Activated CD8-positive, alpha-beta memory T cell treated with anti-CD3 and anti-CD28 coated beads for 48 hours (primary cell): ENCODE data around the gene CRX.
"Not testable (repeated sequence)": the region's sequence is repeated elsewhere in the genome, so short reads cannot be mapped to it uniquely, and the experiment has no call there.

Experiments
- DNase-seq, 3 experiments: peaks; one replicate each; pipeline ENCODE4 v3.0.0-alpha.2; 2020; ENCODE audit warnings: low read depth in 2 of 3, low spot score in 2 of 3

CRX gene

DNA sequence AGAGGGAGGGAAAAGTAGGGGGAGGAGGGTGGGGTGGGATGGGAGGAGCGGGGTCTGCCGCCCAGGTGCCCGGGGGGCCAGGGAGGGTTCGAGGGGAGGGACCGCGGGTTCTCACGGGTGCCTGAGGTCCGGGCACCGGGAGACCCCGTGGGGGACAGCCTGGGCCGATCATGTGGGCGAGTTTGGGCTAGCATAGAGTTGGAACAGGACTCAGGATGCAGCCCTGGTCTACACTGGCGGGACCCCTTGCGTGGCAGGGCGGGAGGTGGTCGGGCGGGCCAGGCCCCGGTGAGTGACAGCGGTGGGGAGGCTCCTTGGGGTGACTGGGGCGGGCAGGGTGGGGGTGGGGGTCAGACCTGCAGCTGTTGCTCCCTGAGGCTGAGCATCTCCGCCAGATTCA lies 18.6 kb upstream of the CRX start:
- not testable (repeated sequence) for DNase-seq

DNA sequence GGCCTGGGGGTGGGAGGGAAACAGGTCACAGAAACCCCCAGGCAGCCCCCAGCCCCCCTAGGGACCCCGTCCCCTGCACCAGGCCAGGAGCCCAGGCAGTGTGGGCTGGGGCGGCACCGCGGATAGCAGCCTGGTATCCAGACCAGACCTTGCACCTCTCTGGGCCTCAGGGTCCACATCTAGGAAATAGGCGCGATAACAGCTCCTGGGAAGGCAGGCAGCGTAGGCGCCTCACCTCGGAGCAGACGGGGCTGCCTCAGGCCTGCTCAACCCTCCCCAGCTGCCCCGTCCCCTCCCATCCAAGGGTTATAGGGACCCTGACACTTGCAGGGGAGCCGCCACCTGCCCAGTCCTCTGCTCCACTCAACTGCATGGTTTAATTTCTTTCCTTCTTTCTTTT lies 18.1 kb upstream of the CRX start:
- DNase-seq = not testable (repeated sequence)

DNA sequence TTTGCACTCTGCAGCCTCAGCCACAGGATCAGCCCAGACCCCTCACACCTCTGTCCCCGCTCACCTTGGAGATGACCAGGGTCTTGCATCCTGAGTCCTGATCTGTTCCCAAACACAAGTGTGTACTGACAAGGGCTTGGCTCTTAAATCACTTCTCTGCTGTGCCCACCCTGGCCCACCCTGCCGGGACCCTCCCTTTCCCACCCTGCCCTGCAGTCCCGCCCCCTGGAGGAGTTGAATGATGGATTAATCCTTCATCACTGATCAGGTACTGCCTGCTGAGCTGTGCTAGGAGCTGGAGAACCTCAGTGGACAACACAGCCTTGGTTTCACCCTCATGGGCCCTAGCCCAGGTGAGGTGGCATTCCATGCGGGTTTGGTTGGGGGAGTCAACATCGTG lies 17.3 kb upstream of the CRX start, which contains the start of gene TPRX1:
TPRX1 (minus strand) TSS at position 101 of the 400 bp plus-strand sequence; CDS start at position 89, 12 bp downstream.
- not testable (repeated sequence) for DNase-seq

DNA sequence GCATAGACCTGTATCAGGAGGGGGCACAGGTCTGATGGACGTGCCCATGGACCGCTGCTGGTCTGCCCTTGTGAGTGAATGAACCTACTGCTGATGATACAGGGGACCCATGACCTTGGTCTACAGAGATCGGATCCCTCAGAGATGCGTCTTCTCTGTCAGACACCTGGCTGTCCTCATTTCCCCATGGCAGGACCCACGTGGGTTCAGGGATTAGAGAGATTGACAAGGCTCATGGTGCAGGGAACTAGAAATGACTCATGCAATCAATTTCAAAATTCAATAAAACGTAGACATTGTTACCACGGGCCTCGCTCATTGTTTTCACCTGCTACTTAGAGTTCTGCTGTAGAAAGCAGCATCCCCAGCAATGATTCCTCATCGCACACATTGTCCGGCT lies 16.4 kb upstream of the CRX start:
- DNase-seq = no peak

DNA sequence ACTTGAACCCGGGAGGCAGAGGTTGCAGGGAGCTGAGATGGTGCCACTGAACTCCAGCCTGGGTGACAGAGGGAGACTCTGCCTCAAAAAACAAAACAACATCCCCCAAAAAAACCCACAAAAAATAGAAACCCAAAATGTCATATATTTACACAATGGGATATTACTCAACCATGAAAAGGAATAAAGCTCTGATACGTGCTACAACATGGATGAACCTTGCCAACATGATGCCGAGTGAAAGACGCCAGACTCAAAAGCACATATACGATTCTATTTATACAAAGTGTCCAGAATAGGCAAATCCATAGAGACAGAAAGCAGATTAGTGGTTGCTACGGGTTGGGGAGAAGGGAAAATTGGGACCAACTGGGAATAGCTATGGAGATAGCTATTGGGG lies 15.3 kb upstream of the CRX start:
- no peak for DNase-seq

DNA sequence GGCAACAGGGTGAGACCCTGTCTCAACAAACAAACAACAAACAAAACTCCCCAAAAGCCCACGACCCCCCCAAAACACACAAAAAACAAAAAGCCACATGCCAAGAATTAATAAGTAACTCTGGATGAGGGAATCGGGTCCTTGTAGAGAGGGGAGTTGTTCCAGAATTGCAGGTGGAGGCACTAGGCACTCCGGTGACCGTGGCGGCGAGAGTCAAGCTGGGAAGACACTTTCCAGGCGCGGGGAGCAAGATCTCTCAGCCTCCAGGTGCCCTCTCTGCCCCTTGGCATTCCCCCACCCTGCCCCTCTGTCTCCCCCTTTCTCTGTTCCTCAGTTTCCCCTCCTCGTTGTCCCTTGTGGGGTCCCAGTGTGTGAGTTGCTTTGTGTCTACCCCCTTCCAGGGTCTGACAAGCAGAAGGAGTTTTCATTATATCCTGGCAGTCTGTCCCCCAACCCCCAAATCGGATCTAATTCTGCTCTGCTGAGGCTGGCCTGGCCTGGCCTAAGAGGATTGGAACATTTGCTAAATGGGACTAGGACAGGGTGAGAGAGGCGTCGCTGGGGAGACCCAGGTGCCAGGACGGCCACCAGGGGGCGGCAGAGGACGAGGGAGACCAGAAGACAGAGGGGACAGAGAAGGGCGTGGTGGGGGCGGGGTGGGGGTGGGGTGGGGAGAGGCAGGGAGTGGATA lies 8.3 kb upstream of the CRX start:
- DNase-seq = peak; percentile 46 to 91 (median 87)

DNA sequence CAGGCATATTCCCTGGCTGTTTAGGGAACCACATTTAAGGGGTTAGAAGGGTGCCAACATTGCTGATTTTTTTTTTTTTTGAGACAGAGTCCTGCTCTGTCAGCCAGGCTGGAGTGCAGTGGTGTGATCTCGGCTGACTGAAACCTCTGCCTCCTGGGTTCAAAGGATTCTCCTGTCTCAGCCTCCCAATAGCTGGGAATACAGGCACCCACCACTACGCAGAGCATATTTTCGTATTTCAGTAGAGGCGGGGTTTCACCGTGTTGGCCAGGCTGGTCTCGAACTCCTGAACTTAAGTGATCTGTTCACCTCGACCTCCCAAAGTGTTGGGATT lies 7.8 kb upstream of the CRX start:
- DNase-seq = no peak

DNA sequence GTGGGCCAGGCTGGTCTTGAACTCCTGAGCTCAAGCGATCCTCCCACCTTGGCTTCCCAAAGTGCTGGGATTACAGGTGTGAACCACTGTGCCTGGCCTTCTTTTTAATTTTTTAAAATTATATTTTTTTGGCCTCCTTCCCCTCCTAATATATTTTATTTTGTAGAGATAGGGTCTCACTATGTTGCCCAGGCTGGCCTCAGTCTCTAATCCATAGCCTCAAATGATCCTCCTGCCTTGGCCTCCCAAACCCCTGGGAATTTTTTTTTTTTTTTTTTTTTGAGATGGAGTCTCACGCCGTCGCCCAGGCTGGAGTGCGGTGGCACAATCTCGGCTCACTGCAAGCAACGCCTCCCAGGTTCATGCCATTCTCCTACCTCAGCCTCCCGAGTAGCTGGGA lies 5.5 kb upstream of the CRX start:
- DNase-seq = not testable (repeated sequence)

DNA sequence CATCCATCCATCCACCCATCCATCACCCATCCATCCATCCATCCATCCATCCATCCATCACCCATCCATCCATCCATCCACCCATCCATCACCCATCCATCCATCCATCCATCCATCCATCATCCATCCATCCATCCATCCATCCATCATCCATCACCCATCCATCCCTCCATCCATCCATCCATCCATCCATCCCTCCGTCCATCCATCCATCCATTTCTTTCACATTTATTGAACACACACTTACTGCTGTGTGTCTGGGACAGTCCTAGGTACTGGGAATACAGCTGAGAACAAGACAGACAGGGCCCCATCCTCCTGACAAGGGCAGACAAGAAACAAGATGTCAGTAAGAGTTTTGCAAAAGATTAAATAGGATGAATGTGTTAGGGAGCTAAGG lies 3.5 kb upstream of the CRX start:
- DNase-seq = not testable (repeated sequence)

DNA sequence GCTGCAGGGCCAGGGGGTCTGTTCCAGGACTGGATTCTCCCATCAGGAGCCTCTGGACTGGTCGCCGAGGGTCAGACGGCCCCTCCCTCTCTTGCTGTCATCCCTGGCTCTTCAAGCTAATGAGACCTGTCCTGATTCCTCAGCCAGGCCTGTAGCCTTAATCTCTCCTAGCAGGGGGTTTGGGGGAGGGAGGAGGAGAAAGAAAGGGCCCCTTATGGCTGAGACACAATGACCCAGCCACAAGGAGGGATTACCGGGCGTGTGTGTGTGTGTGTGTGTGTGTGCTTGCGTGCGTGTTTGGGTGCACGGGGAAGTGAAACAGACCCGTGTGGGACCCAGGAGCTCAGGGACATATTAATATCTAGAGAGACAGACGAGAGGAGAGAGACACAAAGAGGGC lies 1.9 kb upstream of the CRX start:
- DNase-seq = no peak

DNA sequence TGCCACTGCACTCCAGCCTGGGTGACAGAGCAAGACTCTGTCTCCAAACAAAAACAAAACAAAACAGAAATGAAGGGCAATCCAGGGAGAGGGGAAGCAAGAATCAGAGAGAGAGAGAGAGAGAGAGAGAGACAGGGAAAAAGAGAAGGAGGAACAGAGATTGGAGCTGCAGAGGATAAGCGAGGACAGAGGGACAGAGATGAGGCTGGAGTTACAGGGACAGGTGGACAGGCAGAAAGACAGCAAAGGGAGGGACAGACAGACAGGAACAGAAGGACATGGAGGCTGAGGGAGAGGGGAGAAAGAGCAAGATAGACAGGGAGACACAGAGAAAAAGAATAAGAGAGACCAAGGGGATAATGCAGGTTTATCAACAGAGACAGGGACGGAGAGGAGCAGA lies 1.3 kb upstream of the CRX start:
- no peak for DNase-seq

DNA sequence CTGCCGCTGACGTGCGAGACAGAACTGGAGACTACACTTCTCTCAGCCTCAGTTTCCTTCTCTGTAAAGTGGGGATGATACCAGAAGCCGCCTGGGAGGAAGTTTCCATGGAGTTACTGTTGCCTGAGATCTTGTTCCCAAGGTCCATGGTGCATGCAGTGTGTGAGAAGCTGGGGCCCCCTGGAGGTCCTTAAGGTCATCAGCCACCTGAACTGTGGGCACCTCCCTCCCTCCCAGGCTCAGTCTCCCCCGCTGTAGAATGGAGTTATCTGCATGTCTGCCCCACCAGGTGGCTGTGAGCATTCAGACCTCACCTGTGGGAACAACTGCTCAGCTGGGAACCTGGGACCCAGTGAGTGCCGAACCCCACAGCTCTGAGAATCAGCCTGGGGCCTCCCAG lies 2.7 kb downstream of the CRX start:
- DNase-seq = no peak

DNA sequence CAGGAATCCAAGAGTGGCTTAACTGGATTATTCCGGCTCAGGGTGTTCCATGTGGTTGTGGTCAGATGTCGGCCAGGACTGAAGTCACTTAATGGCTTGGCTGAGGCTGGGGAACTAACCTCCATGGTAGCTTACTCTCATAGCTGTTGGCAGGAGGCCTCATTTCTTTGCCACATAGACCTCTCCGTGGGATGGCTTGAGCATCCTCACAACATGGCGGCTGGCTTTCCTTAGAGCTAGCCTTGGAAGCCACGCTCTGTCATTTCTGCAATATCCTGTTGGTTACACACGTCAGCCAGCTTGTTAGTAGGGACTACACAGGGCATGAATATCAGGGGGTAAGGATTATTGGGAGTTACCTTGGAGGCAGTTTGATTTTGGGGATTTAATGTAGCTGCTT lies 5.1 kb downstream of the CRX start:
- DNase-seq = no peak

DNA sequence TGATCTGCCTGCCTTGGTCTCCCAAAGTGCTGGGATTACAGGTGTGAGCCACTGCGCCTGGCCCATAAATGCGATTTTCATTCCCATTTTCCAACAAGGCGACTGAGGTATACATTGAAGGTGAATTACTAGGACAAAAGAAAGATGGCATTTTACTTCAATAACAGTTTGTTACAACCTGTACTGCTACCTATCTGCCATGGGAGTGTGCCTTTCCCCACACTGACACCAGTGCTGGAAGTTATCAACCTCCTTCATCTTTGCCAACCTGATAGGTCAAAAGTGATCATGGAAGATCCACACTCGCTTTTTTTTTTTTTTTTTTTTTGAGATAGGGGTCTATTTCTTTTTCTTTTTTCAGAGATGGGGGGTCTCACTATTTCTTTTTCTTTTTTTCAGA lies 11.0 kb downstream of the CRX start:
- DNase-seq = no peak

DNA sequence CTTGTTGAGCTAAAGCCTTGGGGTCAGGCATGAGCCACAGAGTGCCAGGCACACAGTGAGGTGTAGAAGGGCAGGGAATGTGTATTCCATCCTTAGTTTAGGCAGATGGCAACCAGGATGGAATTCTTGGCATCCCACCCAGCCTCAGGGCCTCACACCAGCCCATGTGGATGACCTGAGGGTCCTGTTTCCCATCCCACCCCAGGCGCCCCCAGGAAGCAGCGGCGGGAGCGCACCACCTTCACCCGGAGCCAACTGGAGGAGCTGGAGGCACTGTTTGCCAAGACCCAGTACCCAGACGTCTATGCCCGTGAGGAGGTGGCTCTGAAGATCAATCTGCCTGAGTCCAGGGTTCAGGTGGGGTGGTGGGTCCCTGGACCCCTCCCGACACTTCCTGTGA lies 14.3 kb downstream of the CRX start:
- no peak for DNase-seq

DNA sequence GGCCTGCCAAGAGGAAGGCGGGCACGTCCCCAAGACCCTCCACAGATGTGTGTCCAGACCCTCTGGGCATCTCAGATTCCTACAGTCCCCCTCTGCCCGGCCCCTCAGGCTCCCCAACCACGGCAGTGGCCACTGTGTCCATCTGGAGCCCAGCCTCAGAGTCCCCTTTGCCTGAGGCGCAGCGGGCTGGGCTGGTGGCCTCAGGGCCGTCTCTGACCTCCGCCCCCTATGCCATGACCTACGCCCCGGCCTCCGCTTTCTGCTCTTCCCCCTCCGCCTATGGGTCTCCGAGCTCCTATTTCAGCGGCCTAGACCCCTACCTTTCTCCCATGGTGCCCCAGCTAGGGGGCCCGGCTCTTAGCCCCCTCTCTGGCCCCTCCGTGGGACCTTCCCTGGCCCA lies 17.7 kb downstream of the CRX start:
- DNase-seq = no peak

DNA sequence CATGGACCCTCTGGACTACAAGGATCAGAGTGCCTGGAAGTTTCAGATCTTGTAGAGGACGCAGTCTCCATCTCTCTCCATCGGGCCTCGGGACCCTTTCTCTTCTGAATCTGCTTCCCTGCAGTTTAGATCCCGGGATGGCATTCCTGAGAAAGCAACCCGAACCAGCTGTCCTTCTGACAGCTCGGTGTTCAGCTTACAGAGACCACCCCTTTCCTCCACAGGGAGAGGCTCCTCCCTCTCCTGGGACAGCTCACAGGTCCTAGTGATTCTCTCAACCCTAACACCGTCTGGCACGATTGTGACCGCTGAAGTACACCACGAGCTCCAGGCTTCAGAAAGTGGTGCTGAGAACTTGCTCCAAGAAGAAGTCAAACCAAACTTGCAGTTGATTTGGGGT lies 18.2 kb downstream of the CRX start:
- DNase-seq = no peak

DNA sequence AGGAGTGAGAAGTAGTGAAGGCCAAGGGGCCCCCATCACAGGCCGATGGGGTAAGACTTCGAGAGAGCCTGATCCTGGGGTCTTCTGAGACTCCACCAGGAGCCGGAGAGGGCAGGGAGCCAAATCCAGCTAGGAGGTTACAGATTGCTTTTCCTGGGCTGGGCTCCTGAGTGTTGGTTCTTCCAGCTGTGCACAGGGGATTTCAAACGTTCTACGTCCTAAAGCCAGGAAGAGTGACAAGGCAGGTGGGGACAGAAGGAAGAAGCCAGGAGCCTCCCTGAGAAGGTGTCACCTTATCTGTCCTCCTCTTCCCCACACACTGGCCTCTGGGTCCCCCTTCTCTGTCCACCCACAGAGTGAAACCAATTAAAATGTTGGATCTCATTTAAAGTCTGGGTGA lies 21.2 kb downstream of the CRX start:
- no peak for DNase-seq

DNA sequence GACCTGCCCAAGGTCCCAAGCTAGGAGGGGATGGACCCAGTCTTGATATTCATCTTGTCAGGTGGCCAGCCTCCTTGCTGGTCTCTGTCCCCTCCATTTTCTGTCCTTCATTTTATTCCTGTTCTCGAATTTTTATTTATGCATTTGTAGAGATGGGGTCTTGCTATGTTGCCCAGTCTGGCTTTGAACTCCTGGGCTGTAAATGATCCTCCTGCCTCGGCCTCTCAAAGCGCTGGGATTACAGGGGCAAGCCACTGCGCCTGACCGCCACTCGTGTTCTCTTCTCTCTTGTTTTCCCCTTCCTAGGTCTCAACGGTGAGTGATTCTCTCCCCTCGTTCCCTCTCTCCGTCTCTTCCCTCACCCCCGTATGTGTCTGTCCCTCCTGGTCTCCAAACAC lies 26.7 kb downstream of the CRX start:
- no peak for DNase-seq

DNA sequence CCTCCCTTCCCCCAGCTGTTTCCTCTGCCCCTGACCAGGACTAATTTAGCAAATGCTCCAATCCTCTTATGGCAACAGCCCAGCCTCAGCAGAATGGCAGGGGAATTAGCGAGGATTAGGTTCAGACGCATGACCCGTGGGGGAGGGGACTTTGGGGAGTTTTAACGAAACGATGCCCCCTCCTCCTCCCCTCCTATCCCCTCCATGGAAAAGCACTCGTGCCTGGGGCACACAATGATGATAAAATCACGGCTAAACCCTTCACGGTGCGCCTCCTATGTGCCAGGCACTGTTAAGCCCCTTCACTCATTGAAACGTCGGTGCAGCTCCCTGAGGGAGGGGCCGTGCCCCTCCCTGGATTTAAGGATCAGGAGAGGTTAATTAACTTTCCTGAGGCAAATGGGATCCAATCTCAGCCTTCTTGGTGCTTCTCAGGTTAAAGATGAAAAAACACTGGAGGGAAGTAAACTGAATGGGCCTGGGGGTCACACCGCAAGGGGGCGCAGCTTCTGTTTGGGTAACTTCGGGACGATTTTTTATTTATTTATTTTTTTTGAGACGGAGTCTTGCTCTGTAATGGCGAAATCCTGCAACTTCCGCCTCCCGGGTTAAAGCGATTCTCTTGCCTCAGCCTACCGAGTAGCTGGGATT lies 27.2 kb downstream of the CRX start:
- DNase-seq = peak in 1 of 3 experiments; percentile 13

DNA sequence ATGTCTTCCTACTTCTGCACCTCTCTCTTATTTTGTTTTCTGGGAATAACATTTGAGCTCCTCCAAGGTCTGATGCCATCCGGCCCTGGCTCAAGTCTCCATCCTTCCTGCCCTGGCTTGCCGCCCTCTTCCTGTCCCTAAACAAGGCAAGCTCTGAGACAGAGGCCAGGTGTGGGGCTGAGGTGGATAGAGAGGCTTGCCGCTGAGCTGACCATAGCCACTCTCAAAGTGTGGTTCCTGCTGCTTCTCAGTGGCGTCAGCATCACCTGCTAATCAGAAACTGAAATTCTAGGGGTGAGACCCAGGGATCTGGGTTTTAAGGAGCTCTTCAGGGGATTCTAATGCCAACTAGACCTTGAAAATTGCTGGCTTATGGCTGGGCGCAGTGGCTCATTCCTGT lies 31.3 kb downstream of the CRX start:
- no peak for DNase-seq

DNA sequence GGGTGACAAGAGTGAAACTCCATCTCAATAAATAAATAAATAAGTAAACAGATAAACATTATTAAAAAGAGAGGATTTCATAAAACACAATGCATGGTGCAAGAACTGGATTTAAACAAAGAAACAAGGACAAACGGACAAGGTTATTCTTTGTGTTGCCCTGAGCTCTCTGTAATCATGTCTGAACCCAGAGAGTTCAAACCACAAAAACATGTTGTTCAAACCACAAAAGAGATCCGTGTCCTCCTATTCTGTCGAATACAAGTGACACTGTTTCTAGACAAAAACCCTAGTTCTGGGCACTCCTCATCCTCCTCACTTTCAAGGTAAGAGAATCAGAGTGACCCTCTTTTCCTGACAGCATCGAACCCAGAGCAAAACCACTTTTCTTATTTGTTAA lies 32.7 kb downstream of the CRX start:
- DNase-seq = no peak

DNA sequence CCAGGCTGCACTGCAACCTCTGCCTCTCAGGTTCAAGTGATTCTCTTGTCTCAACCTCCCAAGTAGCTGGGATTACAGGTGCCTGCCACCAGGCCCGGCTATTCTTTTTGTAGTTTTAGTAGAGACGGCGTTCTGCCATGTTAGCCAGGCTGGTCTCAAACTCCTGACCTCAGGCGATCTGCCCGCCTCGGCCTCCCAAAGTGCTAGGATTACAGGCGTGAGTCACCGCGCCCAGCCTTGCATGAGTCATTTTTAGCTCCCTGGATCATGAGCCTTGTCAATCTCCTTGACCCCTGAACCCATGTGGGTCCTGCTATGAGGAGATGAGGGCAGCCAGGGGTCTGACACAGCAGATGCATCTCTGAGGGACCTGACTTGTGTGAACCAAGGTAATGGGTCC lies 36.5 kb downstream of the CRX start:
- DNase-seq = not testable (repeated sequence)
